Activated CD8-positive, alpha-beta memory T cell treated with anti-CD3 and anti-CD28 coated beads, Interleukin-2, amount 50 U/mL, for 48 hours (primary cell): ENCODE data around the gene FRMPD1.
A peak's percentile ranks its signal among the peaks of the same experiment; 100 is the strongest.
"Not testable (repeated sequence)": the region's sequence is repeated elsewhere in the genome, so short reads cannot be mapped to it uniquely, and the experiment has no call there.

Experiments
- DNase-seq: peaks from one replicate; pipeline ENCODE4 v3.0.0-alpha.2; 2020

The FRMPD1 gene

GRCh38 chr9:37740128-37740527, 89.4 kb downstream of the FRMPD1 start:
- DNase-seq, result no peak

- no peak for DNase-seq
Observed at GRCh38 chr9:37740631-37741328, 90.0 kb downstream of the FRMPD1 start.

GRCh38 chr9:37745970-37746369, 95.2 kb downstream of the FRMPD1 start:
- no peak for DNase-seq

GRCh38 chr9:37746448-37747270, 95.9 kb downstream of the FRMPD1 start:
- DNase-seq, result no peak

GRCh38 chr9:37747271-37747753, 96.6 kb downstream of the FRMPD1 start:
- DNase-seq, result peak; percentile 73

- DNase-seq, result no peak
Observed at GRCh38 chr9:37749129-37749528, 98.4 kb downstream of the FRMPD1 start.

GRCh38 chr9:37751186-37751585, 100.4 kb downstream of the FRMPD1 start:
- no peak for DNase-seq

GRCh38 chr9:37751704-37752103, 101.0 kb downstream of the FRMPD1 start:
- not testable (repeated sequence) for DNase-seq

GRCh38 chr9:37752112-37752511, 101.4 kb downstream of the FRMPD1 start:
- not testable (repeated sequence) for DNase-seq

- no peak for DNase-seq
Observed at GRCh38 chr9:37752642-37753488, 102.1 kb downstream of the FRMPD1 start.

GRCh38 chr9:37753489-37754190, 102.9 kb downstream of the FRMPD1 start, which contains the start of gene TRMT10B:
Gene TRMT10B, plus strand, starts transcription at chr9:37753805. Its CDS starts 8,127 bp downstream, at chr9:37761932.
- peak; percentile 85 for DNase-seq

- no peak for DNase-seq
Observed at GRCh38 chr9:37758747-37759146, 108.0 kb downstream of the FRMPD1 start.

- DNase-seq, result no peak
Observed at GRCh38 chr9:37760416-37761161, 109.8 kb downstream of the FRMPD1 start.

GRCh38 chr9:37761511-37761910, 110.8 kb downstream of the FRMPD1 start:
- no peak for DNase-seq

GRCh38 chr9:37765263-37765662, 114.5 kb downstream of the FRMPD1 start:
- DNase-seq, result not testable (repeated sequence)

- DNase-seq, result no peak
Observed at GRCh38 chr9:37769306-37769705, 118.6 kb downstream of the FRMPD1 start.

- DNase-seq, result no peak
Observed at GRCh38 chr9:37769995-37770394, 119.2 kb downstream of the FRMPD1 start.

- no peak for DNase-seq
Observed at GRCh38 chr9:37775216-37775919, 124.6 kb downstream of the FRMPD1 start.

- DNase-seq, result no peak
Observed at GRCh38 chr9:37776328-37776727, 125.6 kb downstream of the FRMPD1 start.

GRCh38 chr9:37778534-37778933, 127.8 kb downstream of the FRMPD1 start:
- DNase-seq, result no peak

- no peak for DNase-seq
Observed at GRCh38 chr9:37784291-37784615, 133.5 kb downstream of the FRMPD1 start.
